PFSK-1 (cell line): ENCODE data around the gene PNKP.

ENCODE experiments used
- FOXP2 ChIP-seq: optimal IDR thresholded peaks from 2 replicates; pipeline ENCODE3; 2011; ENCODE audit warnings: borderline replicate concordance, control low read depth, inconsistent platforms; ENCODE audit not compliant: insufficient read depth; ENCODE audit errors: extremely low read length, extremely low read depth
- POLR2AphosphoS5 ChIP-seq: IDR thresholded peaks from 2 replicates; pipeline ENCODE4 v1.6.1; 2012; ENCODE audit warnings: low read depth, mild to moderate bottlenecking, control low read depth, low read length, moderate library complexity
- SIN3A ChIP-seq: IDR thresholded peaks from 2 replicates; pipeline ENCODE4 v1.6.1; 2012; ENCODE audit warnings: mild to moderate bottlenecking, low read length, moderate library complexity, borderline replicate concordance; ENCODE audit not compliant: insufficient read depth
- TAF1 ChIP-seq: IDR thresholded peaks from 2 replicates; pipeline ENCODE4 v1.6.1; 2012; ENCODE audit warnings: low read length, control low read depth, borderline replicate concordance; ENCODE audit not compliant: insufficient read depth
- TF ChIP-seq, protein P1 (sequence below), 2 experiments: IDR thresholded peaks; 2 replicates each; pipeline versions ENCODE4 v1.6.1 to v1.8.0; 2011 to 2012; ENCODE audit warnings: low read depth in 2 of 2, low read length in 2 of 2, control low read depth in 1 of 2, inconsistent platforms in 1 of 2, mild to moderate bottlenecking in 1 of 2, moderate library complexity in 1 of 2; ENCODE audit not compliant: insufficient read depth in 1 of 2

DNA sequence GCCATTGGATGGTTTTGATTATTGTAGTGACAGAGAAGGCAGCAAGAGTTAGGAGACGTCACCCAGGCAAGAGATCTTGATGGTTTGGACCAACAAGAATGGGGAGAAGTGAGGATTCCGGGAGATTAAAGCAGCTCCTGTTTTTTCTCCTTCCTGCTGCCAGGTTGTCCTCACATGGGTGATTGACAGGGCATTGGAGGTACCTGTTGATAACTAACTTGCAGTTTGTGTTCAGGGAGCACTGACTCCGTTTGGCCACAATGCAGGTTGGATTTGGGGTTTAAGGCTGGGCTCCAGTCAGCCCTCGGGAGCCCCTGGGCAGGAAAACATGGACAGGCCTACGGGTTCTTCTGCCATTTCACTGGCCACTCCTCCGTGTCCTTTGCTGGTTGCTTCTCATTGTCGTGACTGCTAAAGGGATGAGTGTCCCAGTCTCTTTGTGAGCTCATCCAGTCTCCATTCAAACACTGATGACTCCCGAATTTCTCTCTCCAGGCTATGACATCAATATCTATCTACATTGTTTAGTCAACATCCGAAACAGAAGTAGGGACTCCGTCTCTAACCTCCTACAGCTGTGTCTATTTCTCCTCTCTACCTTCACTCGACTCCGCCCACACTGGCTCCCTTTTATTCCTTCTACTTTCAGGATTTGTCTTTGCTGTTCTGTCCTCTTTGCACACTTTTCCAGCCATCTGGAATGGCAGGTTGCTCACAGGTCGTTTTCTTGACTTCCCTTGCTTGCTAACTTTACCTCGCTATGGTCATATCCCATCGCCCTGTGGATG lies 17.7 kb downstream of the PNKP start:
- no peak for TF ChIP-seq TAF1
- TF ChIP-seq POLR2AphosphoS5: no peak
- TF ChIP-seq SIN3A: no peak
- TF ChIP-seq, protein P1, sequence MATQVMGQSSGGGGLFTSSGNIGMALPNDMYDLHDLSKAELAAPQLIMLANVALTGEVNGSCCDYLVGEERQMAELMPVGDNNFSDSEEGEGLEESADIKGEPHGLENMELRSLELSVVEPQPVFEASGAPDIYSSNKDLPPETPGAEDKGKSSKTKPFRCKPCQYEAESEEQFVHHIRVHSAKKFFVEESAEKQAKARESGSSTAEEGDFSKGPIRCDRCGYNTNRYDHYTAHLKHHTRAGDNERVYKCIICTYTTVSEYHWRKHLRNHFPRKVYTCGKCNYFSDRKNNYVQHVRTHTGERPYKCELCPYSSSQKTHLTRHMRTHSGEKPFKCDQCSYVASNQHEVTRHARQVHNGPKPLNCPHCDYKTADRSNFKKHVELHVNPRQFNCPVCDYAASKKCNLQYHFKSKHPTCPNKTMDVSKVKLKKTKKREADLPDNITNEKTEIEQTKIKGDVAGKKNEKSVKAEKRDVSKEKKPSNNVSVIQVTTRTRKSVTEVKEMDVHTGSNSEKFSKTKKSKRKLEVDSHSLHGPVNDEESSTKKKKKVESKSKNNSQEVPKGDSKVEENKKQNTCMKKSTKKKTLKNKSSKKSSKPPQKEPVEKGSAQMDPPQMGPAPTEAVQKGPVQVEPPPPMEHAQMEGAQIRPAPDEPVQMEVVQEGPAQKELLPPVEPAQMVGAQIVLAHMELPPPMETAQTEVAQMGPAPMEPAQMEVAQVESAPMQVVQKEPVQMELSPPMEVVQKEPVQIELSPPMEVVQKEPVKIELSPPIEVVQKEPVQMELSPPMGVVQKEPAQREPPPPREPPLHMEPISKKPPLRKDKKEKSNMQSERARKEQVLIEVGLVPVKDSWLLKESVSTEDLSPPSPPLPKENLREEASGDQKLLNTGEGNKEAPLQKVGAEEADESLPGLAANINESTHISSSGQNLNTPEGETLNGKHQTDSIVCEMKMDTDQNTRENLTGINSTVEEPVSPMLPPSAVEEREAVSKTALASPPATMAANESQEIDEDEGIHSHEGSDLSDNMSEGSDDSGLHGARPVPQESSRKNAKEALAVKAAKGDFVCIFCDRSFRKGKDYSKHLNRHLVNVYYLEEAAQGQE (IDR thresholded peaks at IDR 0.05; ENCODE audit: insufficient read depth in 1 of 2, low read depth in 2 of 2, low read length in 2 of 2): no peak
- no peak for TF ChIP-seq FOXP2
